Activated naive CD4-positive, alpha-beta T cell treated with anti-CD3 and anti-CD28 coated beads, Interleukin-2, amount 50 U/mL, for 72 hours (primary cell): ENCODE data around the gene ZNF410. TPM values are rescaled to one million over a fixed set of nuclear protein-coding genes. Genes with fewer than 3 reads are reported as not detected.
A peak's percentile ranks its signal among the peaks of the same experiment; 100 is the strongest.

Experiments
- ATAC-seq, 2 donors: fragments of 150-1000 bp; cut with Tn5 transposase; 2 replicates each; pipeline ENCODE4 v1.10.0; 2021; ENCODE audit warnings: mild to moderate bottlenecking in 2 of 2, moderate library complexity in 2 of 2
- DNase-seq, 2 donors: peaks; one replicate each; pipeline ENCODE4 v3.0.0; 2021 to 2022; ENCODE audit warnings: low spot score in 2 of 2
- H3K27ac Mint-ChIP-seq, 2 donors: one replicate each; pipeline ENCODE4 v1.8.0; 2022; ENCODE audit warnings: mild to moderate bottlenecking in 2 of 2, mixed read lengths in 2 of 2
- H3K36me3 Mint-ChIP-seq, 2 donors: one replicate each; pipeline ENCODE4 v1.8.0; 2022; ENCODE audit warnings: mixed read lengths in 2 of 2
- H3K9me3 Mint-ChIP-seq, 2 donors: one replicate each; pipeline ENCODE4 v1.8.0; 2022; ENCODE audit warnings: mixed read lengths in 2 of 2
- total RNA-seq, 2 donors: library from RNA; stranded (reverse); gene quantifications; one replicate each; pipeline ENCODE4 v1.2.3, GENCODE V29; 2022

The ZNF410 gene
- total RNA-seq, 2 donors from 2014 or later = 52.9 to 98.7 TPM

DNA sequence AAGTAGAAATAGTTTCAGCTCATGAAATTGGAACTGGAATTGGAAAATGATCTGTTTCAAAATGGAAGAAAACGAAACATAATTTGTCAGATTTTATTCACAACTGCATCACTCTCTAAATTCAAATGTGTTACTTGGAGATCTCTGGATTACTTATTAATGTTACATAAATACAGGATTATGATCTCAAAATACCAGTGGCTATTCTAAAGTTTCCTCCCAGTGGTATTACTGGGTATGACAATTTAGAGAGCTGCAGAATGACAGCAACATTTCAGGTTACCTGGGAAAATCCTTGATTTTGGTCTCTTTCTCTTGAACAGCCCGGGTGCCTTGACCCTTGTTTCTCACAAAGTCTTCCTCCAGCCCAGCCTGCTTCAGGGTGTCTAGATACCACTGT is 49.0 kb downstream of the ZNF410 start:
- ATAC-seq (no peak), DNase-seq (no peak)
- no peaks in the 10 kb centered on the region for H3K9me3 Mint-ChIP-seq
- H3K27ac Mint-ChIP-seq = no peak overlapping the region
- peaks cover 4% of the 10 kb centered on the region in 2 donors for H3K36me3 Mint-ChIP-seq

DNA sequence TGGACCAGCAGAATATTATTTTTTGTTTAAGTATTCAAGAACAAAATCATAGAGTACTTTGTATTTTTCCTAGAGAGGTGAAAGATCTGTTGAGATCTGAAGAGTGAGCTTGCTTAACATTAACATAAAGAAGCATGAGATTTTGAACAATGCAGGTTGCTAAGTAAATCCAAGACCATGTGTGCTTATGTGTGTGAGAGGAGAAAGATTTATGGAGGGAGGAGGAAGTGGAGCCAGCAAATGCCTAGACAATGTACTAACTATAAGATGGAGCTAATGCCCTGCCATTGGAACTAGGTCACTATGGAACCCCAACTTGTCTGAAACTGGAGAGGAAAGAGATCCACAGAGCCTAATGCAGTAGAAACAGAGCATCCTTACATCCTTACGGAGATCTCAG is 49.9 kb downstream of the ZNF410 start:
- H3K9me3 Mint-ChIP-seq = no peaks in the 10 kb centered on the region
- ATAC-seq = peak in 1 of 2 donors; percentile 3
- no peak for DNase-seq

DNA sequence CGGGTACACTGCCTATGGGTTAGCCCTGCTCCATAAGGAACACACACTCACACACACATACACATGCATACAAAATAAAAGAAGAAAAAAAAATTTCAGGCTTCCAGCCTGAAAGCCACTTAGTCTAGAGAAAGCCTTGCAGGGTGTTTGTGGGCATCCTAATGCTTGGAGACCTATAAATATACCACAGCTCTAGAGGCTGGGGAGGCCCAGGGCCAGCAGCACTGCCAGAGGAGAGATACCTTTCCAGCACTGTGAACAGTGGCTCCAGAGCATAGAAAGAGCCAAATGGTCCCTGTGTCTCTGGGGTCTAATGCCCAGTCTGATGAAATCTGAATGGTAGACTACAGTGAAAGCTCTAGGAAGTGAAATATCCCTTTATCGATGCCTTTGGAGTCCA is 50.4 kb downstream of the ZNF410 start:
- peak in 1 of 2 donors; percentile 37 for ATAC-seq
- H3K27ac Mint-ChIP-seq = no peak overlapping the region

More for the DNA sequence above, 49.9 kb downstream of the ZNF410 start:
- no peak overlapping the region for H3K27ac Mint-ChIP-seq
- peaks cover 4% of the 10 kb centered on the region in 2 donors for H3K36me3 Mint-ChIP-seq

DNA sequence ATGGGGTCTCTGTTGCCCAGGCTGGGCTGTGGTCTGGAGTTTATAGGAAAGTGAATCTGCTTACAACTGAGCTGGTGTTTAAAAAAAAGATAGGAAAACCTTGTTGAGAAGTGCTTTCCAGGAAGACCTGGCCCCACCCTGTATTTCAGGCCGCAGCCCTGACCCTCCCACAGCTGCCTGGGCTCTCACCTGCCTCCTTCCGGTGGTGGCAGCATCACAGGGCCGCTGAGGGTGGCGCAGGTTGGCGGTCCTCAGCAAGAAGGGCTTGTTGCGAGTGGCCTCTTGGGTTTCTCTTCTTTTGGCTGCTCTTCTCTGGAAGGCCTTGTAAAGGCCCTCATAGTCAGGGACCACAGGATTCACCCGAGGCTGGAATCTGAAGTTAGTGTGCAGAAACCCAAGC is 55.5 kb downstream of the ZNF410 start:
- Mint-ChIP-seq H3K27ac (peak overlapping the region in 1 of 2 donors; percentile 38), H3K9me3 (no peaks in the 10 kb centered on the region), H3K36me3 (no peaks in the 10 kb centered on the region)
- ATAC-seq (no peak), DNase-seq (no peak)

More for the DNA sequence above, 50.4 kb downstream of the ZNF410 start:
- no peak for DNase-seq
- peaks cover 4% of the 10 kb centered on the region in 2 donors for H3K36me3 Mint-ChIP-seq
- H3K9me3 Mint-ChIP-seq = no peaks in the 10 kb centered on the region

DNA sequence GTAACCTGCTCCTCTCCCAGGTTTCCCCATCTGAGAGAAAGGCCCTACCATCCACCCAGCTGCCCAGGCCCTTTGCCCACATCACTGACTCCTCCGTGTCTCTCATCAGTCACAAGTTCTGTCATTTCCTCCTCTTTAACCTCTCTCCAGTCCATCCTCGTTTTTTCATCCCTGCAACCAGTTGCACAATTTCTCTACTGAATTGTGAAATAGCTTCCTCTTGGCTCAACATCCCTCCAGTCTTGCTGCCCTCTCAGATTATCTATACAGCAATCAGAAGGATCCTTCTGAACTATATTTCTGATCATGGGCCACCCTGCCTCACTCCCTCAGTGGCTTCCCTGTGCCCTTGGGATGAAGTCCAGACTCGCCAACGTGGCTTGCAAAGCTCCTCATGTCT is 56.4 kb downstream of the ZNF410 start:
- H3K36me3 Mint-ChIP-seq = no peaks in the 10 kb centered on the region
- peak overlapping the region; percentile 5 to 75 for H3K27ac Mint-ChIP-seq
- ATAC-seq (peak in 1 of 2 donors; percentile 83), DNase-seq (no peak)
- no peaks in the 10 kb centered on the region for H3K9me3 Mint-ChIP-seq

DNA sequence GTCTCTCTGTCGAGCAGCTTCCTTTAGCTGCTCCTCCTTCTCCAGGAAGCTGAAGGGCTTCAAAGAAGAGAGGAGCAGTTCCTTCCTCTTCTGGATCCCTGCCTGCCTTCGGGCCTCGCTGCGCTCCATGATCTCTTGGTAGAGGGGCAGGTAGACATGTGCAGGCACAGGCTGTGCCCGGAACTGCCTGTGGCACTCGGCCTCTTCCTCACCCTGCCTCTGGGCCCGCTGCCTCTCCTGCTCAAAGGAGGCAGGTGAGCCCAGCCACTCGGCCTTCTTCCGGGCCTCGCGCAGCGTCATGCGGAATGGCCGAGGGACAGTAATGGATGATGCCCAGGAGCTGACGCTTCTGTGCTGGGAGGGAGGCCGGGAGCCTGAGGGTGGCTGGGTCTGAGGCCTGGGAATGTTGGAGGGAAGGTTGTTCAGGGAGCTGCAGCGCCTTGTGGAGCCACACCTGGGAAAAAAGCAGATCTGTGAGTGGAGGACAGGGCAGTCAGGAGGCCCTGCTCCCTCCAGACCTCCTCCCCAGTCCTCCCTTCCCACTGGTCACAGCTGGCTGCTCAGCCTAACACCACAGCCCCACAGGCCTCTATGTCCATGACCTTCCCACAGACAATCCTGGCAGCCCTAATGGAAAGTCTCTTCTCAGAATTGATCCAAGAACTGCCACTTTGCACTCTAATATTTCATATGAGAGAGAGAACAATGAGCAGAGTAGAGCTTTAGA is 57.9 kb downstream of the ZNF410 start:
- DNase-seq (no peak), ATAC-seq (no peak)
- no peaks in the 10 kb centered on the region for H3K9me3 Mint-ChIP-seq
- H3K27ac Mint-ChIP-seq = no peak overlapping the region
- H3K36me3 Mint-ChIP-seq = no peaks in the 10 kb centered on the region

DNA sequence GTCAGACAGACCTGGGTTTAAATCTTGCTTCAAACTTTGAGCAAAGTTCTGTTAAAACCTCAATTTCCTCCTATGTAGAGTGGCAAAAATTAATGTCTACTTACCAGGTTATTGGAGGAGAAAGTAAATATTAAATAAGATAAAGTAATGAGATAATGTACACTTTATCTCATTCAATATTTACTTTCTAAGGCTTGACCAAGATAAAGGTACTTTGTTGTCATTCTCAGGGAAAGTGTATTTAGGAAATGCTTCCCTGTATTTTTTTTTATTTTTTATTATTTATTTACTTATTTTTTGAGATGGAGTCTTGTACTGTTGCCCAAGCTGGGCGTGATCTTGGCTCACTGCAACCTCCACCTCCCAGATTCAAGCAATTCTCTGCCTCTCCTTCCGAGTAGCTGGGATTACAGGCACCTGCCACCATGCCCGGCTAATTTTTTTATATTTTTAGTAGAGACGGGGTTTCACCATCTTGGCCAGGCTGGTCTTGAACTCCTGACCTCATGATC is 58.6 kb downstream of the ZNF410 start:
- no peak overlapping the region for H3K27ac Mint-ChIP-seq
- peaks cover 0 to 3% of the 10 kb centered on the region in 2 donors for H3K36me3 Mint-ChIP-seq
- ATAC-seq (no peak), DNase-seq (no peak)
- no peaks in the 10 kb centered on the region for H3K9me3 Mint-ChIP-seq

DNA sequence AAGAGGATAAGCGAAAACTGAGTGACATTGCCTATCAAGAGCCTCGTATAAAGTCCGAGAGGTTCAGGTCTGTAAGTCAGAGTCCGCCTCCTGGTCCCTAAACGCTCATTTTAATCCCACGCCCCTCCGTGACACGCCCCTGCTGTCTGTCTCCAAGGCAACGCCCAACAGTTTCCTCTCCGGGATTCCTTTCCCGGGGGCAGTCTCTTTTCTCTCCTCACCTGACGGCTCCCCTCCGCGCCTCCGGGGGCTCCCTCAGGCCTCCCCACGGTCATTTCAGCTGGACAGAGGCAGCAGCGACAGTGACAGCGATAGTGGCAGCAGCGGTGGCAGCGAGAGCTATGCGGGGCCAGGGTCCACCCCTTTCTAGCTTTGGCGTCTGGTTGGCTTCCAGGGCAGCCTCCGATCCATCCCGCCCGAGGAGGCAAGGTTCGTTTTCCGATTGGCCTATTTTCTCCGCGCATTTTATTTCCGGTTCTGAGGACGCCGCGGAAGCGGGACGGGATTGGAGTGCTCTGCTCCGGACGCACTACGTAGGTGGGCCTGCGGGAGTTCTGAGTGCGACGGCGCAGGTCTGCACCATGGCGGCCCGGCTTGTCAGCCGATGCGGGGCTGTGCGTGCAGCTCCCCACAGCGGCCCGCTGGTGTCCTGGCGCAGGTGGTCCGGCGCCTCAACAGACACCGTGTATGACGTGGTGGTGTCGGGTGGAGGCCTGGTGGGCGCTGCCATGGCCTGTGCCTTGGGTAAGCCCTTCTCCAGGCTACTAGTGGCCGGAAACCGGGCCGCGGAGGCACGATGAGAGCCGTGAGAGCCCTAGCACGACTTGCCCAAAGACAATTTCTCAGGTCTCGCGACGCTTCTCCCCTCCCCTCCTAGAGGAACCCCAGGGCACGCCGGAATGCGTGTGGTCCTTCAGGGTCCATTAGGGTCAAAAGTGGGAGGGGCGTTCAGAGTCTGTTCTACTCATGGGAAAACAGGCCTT is 63.4 kb downstream of the ZNF410 start, which contains the start of the genes COQ6 and FAM161B:
TSS of gene COQ6 (plus strand) at position 551 of the 983 bp plus-strand sequence. CDS start at position 582, 31 bp downstream.
TSS of gene FAM161B (minus strand) at position 343 of the 983 bp plus-strand sequence. CDS start at position 275, 68 bp downstream.
- peaks cover 0 to 5% of the 10 kb centered on the region in 2 donors for H3K36me3 Mint-ChIP-seq

DNA sequence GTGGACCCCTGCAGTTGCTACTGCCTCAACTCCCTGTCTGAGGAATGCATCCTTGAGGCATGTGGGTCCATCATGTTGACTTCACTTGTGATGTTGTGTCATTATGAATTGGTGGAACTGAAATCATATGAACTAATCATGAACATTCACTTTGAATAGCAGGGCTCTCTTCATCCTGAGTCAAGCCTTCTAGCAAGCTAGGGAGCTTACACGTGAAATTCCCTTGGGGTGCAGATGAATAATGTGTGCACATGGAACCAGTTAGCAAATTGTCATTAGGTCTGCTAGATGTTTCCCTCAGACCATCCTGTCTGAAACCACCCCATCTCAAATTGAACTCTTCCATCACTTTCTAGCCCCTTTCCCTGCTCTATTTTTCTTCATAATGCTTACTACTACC is 67.1 kb downstream of the ZNF410 start:
- Mint-ChIP-seq H3K27ac (peak overlapping the region in 1 of 2 donors; percentile 48), H3K9me3 (no peaks in the 10 kb centered on the region), H3K36me3 (peaks cover 0 to 5% of the 10 kb centered on the region in 2 donors)
- ATAC-seq = no peak
- DNase-seq = no peak

More for the DNA sequence above, 63.4 kb downstream of the ZNF410 start, which contains the start of the genes COQ6 and FAM161B:
- no peaks in the 10 kb centered on the region for H3K9me3 Mint-ChIP-seq
- peak; percentile 91 to 95 for DNase-seq
- peak within 1 kb of the TSS; percentile 92 to 98 for H3K27ac Mint-ChIP-seq
- ATAC-seq = peak; percentile 95 to 96

DNA sequence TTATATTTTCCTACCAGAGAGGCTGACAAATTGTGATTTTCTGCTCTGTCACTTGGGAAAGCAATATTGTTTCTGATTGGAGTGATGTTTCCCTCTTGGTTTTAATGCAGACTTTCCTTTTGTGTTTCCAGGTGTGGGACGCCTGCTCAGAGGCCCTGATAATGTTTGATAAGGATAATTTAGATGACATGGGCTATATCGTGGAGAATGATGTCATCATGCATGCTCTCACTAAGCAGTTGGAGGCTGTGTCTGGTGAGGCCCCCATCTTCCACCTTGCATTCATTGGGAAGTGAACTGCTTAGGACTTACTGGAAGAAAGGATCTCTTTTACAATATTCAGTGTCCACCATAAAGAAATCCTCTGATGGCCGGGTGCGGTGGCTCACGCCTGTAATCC is 69.0 kb downstream of the ZNF410 start:
- Mint-ChIP-seq H3K36me3 (peaks cover 0 to 6% of the 10 kb centered on the region in 2 donors), H3K9me3 (no peaks in the 10 kb centered on the region), H3K27ac (no peak overlapping the region)
- DNase-seq (no peak), ATAC-seq (no peak)

DNA sequence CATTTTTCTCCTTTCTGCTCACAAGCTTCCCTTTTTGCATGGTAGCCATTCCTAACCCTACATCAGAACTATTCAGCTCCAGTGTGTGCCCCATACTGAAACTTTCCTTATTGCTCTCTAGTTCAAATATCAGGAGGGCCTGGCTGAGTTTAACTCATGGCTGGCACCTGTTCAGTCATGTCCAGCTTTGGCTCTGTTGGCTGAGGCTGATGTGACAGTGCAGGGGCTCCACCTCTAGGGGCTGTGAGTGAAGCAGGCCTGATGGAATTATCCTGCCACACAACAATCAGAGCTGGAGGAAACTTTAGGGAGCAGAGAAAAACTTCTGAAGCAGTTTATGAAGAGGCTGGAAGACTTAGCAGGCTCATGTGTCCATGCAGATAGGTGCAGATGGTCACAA is 71.9 kb downstream of the ZNF410 start:
- Mint-ChIP-seq H3K9me3 (no peaks in the 10 kb centered on the region), H3K27ac (peak overlapping the region; percentile 15 to 43), H3K36me3 (peaks cover 0 to 12% of the 10 kb centered on the region in 2 donors)
- no peak for DNase-seq
- ATAC-seq = no peak

DNA sequence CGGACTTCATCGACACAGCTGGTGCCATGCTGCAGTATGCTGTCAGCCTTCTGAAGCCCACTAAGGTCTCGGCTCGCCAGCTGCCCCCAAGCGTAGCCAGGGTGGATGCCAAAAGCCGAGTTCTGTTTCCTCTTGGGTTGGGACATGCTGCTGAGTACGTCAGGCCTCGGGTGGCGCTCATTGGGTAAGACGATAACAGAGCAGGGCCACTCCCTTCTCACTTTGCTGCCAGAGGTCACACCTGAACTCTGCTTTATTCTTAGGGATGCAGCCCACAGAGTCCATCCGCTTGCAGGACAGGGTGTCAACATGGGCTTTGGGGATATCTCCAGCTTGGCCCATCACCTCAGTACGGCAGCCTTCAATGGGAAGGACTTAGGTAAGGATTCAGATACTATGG is 74.5 kb downstream of the ZNF410 start:
- H3K27ac Mint-ChIP-seq = no peak overlapping the region
- ATAC-seq = no peak
- DNase-seq = no peak
- H3K9me3 Mint-ChIP-seq = no peaks in the 10 kb centered on the region
- H3K36me3 Mint-ChIP-seq = peaks cover 0 to 12% of the 10 kb centered on the region in 2 donors

DNA sequence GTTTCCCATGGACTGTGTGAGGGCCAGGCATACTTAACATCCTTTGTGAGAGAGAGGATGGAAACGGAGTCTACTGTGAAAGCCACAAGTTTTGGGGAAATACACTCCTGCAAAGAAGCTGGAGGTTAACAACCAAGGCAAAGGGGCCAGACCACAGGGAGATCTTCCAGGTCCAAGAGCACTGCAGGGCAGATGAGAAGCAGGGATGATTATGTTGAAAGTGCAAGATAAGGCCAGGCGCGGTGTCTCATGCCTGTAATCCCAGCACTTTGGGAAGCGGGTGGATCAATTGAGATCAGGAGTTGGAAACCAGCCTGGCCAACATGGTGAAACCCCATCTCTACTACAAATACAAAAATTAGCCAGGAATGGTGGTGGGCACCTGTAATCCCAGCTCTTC is 78.6 kb downstream of the ZNF410 start:
- ATAC-seq (no peak), DNase-seq (no peak)
- Mint-ChIP-seq H3K27ac (no peak overlapping the region), H3K36me3 (peaks cover 0 to 11% of the 10 kb centered on the region in 2 donors), H3K9me3 (no peaks in the 10 kb centered on the region)

DNA sequence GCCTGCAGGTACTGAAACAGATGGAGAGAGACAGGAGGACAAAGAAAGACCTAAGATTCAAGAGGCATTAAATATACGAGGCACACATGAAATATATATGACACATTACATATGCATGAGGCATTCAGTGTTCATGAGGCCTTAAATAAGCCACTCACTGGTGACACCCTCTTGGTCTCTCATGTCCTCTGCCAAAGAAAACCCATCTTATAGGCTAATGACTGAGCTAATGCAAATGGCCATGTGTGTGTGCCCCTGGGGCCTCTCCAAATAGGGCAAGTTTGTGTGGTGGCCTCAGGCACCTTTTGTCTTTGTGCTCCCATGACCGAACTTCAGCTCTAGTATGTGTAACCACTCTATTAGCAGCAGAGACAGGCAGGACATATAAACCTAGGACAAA is 82.2 kb downstream of the ZNF410 start:
- Mint-ChIP-seq H3K9me3 (no peaks in the 10 kb centered on the region), H3K36me3 (no peaks in the 10 kb centered on the region), H3K27ac (no peak overlapping the region)
- DNase-seq (no peak), ATAC-seq (no peak)

DNA sequence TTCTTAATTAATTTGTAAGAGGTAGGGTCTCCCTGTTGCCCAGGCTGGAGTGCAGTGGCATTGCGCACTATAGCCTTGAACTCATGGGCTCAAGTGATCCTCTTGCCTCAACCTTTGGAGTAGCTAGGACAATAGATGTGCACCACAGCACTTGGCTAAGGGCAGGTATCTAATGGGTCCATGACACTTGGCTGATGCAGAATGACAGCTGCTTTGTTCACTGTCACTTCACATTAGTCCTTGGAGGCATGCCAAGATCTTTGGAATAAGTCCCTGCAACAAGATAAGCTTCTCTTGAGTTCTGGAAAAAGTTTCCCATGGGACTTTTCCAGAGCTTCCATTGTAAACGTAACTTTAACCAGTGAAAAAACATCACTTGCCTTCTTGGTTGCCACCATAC is 86.8 kb downstream of the ZNF410 start:
- no peaks in the 10 kb centered on the region for H3K36me3 Mint-ChIP-seq
- ATAC-seq = no peak
- no peaks in the 10 kb centered on the region for H3K9me3 Mint-ChIP-seq
- no peak for DNase-seq
- H3K27ac Mint-ChIP-seq = no peak overlapping the region

DNA sequence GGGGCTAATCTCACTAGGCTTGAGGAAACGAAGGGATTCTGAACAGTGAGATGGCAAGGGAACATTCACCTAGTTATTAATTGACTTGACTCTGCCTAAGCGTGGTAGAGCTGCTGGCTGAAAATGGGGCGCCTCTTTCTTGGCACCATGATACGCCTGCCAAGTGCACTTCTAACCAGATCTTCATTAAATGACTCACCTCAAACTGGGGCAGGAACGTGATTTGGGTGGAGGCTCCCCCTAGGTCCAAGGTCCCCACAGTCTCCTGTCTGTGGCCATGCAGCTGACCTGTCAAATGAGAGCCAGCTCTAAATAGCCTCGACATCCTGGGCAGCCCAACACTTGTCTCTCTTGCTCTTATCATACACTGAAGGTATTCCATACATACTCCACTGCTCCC is 89.5 kb downstream of the ZNF410 start:
- H3K36me3 Mint-ChIP-seq = no peaks in the 10 kb centered on the region

DNA sequence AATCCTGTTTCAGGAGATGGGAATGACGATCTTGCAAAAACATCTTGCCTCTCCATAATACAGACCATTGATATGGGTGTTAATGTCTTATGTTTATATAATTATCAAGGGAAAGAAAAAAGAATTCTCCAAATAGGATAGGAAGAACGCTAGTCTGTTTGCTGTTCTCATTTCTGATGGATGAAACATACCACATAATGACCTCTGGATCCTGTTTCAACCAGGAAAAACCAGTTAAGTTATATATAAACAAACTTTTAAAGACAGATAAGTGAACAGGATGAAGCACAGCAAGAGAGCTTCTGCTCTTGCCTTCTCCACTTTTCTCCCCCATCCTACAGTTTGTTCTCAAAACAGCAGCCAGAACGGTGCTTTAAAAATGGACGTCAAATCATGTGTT is 91.2 kb downstream of the ZNF410 start:
- no peak for DNase-seq
- Mint-ChIP-seq H3K9me3 (no peaks in the 10 kb centered on the region), H3K36me3 (no peaks in the 10 kb centered on the region), H3K27ac (peak overlapping the region in 1 of 2 donors; percentile 29)
- ATAC-seq = no peak

More for the DNA sequence above, 89.5 kb downstream of the ZNF410 start:
- Mint-ChIP-seq H3K9me3 (no peaks in the 10 kb centered on the region), H3K27ac (no peak overlapping the region)
- ATAC-seq (no peak), DNase-seq (no peak)
